GM18508 (cell line): Measurements from ENCODE around the gene TMCO1.
A peak's percentile ranks its signal among the peaks of the same experiment; 100 is the strongest.
"Not testable (repeated sequence)": the region's sequence is repeated elsewhere in the genome, so short reads cannot be mapped to it uniquely, and the experiment has no call there.

Source experiments
- ATAC-seq: cut with Tn5 transposase; IDR thresholded peaks from one replicate; pipeline ENCODE4 v1.9.1; 2021; ENCODE audit warnings: moderate number of reproducible peaks; ENCODE audit not compliant: insufficient read depth, unreplicated experiment

Gene TMCO1

DNA sequence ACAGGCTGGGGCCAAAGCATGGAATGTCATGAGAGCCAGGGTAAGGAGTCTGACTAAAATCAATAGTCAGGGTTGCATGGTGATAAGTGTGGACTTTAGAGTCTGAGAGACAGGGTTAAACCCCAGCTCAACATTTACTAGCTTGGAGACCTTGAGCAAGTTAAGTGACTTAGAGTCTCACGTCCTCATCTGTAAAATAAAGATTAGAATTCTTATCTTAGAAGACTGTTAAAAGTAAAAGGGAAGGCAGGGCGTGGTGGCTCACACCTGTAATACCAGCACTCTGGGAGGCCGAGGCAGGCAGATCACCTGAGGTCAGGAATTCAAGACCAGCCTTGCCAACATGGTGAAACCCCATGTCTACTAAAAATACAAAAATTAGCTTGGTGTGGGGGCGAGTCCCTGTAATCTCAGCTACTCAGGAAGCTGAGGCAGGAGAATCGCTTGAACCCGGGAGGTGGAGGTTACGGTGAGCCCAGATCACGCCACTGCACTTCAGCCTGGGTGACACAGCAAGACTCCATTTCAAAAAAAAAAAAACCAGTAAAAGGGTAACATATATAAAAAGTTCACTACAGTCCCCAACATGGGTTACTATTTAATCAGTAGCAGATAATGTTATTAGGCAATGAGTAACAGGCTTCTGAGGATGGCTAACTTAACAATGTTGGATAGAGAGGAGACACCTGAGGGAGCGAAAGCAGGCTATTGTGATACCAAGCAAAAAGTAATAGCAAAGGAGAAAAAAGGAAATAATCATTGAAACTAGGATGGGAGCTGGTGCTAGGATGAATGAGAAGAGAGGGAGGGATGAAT, 20.8 kb downstream of the TMCO1 start:
- ATAC-seq: no peak

DNA sequence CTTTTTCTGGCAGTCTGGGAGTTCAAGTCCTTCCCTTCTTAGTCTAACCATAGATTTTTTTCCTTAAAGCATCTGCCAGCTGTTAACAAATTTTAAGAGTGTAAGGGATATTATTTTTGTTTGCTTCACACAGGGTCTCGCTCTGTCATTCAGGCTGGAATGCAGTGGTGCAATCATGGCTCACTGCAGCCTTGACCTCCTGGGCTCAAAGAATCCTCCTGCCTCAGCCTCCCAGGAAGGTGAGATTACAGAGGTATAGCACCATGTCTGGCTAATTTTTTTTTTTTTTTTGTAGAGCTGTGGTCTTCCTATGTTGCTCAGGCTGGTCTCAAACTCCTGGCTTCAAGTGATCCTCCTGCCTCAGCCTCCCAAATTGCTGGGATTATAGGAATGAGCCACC, 23.8 kb downstream of the TMCO1 start:
- not testable (repeated sequence) for ATAC-seq

GRCh38 chr1:165742194-165742593, 26.5 kb downstream of the TMCO1 start:
- ATAC-seq: no peak

DNA sequence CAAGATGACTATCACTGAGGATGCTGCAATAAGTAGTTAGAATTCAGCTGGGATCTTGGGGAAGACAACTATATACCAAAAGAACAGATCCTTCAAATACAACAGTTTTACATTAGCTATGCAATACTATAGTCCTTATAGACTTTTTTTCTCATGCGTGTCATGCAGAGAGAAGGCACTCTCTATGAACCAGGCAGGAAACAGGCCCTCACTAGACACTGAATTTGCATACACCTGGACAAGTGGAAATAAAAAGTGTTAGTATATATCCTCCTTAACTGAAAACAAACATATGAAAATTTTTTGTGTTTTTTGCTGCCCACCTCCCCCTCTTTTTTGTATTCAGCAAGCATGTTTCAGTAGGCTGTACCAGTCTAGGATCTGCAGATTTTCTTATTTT, 29.9 kb downstream of the TMCO1 start:
- ATAC-seq: peak; percentile 88

- no peak for ATAC-seq
Observed at GRCh38 chr1:165737196-165737595, 31.5 kb downstream of the TMCO1 start.

GRCh38 chr1:165734906-165735305, 33.8 kb downstream of the TMCO1 start:
- no peak for ATAC-seq

DNA sequence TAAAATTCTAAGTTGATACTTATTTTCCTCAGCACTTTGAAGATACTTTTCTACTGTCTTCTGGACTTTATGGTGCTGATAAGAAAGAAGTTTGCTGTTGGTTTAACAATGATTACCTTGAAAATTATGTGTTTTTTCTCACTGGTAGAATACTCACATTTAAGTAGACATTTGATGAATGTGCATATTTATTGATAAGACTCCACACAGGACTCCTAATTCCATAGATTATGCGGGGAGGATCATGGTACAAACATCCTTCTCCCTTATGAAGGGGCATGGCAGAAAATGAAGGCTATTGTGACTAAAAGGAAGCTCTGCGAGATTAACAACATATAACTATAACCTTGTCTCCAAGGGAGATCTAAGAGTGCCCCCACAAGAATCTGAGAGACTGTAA, 41.8 kb downstream of the TMCO1 start:
- ATAC-seq: no peak

DNA sequence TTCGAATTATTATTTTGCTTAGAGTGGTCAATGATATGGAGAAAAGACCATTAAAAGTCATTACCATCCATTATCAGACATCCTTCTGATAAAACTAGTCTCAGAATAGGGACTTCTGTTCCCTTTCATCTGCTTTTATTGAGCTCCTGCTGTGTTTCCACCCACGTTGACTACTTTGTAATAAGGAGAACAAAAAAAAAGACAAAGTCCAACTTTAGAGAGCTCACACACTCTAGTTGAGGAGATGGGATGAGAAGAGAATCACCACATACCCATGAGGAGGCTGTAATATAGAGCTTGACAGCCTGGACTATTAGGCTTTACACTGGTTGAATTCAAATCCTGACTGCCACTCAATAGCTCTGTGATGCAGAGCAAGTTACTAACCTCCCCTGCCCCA, 42.5 kb downstream of the TMCO1 start:
- no peak for ATAC-seq

GRCh38 chr1:165717918-165718515, 50.7 kb downstream of the TMCO1 start:
- no peak for ATAC-seq

DNA sequence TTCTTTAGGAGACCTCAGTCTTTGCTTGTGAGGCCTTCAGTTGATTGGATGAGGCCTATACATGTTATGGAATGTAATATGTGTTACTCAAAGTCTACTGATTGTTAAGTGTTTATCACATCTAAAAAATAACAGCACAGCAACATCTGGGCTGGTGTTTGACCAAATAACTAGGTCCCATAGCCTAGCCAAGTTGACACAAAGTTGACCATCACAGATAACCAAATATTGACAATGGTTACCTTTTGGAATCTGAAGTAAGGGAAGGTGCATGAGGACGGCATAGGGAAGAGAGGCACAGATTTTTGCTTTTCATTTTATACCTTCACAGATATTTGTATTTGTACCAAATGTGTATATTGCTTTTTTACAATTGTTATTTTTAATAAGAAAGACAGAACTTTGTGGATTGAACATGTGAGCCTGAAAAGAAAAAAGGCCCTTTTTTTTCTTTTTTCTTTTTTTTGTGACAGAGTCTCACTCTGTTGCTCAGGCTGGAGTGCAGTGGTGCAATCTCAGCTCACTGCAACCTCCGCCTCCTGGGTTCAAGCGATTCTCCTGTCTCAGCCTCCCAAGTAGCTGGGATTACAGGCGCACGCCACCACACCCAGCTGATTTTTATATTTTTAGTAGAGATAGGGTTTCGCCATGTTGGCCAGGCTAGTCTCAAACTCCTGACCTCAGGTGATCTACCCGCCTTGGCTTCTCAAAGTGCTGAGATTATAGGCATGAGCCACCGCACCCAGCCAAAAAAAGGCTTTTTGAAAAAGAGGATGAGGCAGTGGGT, 52.2 kb downstream of the TMCO1 start:
- not testable (repeated sequence) for ATAC-seq

DNA sequence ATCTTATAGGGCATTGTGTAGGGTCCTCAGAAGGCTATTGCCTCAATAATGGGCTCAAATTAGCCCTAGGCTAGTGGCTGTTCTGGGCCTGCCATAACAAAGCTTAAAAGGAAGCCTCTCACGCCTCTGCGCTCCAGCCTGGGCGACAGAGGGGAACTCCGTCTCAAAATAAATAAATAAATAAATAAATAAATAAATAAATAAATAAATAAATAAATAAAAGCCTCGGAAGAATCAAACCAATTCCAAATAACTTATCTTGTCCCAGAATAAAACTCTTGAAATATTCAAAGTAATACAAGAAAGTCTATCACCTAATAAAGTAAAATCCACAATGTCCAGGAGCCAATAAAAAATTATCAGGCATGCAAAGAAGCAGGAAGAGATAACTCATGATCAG, 55.9 kb downstream of the TMCO1 start:
- no peak for ATAC-seq

- no peak for ATAC-seq
Observed at GRCh38 chr1:165707984-165708706, 60.5 kb downstream of the TMCO1 start.

- ATAC-seq: no peak
Observed at GRCh38 chr1:165703648-165704047, 65.0 kb downstream of the TMCO1 start.

GRCh38 chr1:165701922-165702321, 66.7 kb downstream of the TMCO1 start:
- not testable (repeated sequence) for ATAC-seq

DNA sequence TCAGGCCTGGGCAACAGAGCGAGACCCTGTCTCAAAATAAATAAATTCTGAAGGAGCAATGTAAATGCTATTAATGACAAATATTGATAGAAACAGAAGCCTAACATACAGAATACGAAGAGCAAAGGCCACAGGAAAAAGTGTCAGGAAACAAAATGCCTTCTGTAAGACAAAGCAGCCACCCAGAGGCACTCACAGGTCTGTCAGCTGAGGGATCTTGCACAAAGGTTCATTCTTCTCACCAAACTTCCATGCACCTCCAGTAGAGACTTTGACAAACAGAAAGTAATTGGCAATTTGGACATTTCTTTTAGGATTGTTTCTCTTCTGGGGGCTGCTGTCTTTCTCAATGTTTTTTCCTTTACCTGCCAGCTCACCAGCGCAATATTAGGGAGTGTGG, 69.1 kb downstream of the TMCO1 start:
- ATAC-seq: no peak

- peak; percentile 3 for ATAC-seq
Observed at GRCh38 chr1:165698761-165699052, 70.0 kb downstream of the TMCO1 start.

DNA sequence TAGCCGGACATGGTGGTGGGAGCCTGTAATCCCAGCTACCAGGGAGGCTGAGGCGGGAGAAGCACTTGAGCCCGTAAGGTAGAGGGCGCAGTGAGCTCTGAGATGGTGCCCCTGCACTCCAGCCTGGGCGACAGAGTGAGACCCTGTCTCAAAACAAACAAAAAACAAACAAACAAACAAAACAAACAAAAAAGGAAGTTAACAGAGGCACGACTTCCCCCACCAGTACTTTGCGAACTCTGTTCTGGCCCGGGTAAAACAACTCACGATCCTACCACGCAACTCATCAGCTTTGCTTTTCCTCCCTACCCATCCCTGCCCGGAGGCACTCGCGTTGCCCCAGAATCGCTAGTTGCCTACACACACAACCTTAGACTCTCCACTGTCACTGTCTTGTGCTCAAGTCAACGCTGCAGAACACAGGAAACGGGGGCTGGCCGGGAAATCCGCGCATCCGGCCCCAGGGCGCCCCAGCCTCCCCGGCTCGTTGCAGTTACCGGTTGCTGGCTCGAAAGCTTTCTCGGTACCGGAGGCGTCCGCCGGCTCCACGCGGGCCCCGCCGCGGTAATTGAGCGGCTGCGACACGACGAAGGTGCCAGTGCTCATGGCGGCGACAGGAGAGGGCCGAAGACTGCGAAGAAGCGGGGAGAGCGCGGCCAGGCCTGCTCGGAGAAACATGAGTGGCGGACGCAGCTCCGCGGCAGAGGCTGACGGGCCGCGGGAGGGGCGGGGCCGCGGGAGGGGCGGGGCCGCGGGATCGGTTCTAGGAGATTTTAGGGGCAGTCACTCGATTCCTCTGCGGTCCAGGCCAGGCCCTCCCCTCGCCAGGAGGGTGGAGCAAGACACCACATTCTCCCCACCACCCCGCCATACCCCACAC, 70.5 kb downstream of the TMCO1 start, which contains the start of gene ALDH9A1:
ALDH9A1 (minus strand) TSS at position 682 of the 880 bp plus-strand sequence; CDS start at position 678, 4 bp downstream.
- peak; percentile 84 for ATAC-seq

DNA sequence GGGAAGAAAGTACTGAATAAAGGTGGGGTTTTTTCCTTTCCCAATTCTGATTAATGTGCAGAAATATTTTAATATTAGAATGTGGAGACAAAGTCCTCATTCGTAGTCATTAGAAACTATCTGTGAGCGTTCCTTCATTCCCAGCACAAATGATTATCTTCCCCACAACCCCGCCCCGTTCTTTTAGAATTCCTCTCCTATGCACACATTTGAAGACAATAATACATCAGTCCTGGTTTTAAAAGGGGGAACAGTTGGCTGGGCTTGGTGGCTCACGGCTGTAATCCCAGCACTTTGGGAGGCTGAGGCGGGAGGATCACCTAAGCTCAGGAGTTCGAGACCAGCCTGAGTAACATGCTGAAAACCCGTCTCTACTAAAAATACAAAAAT, 71.2 kb downstream of the TMCO1 start:
- no peak for ATAC-seq

- ATAC-seq: no peak
Observed at GRCh38 chr1:165696625-165697100, 72.0 kb downstream of the TMCO1 start.

GRCh38 chr1:165695031-165695430, 73.6 kb downstream of the TMCO1 start:
- ATAC-seq: no peak
